ENCODE measurements around the gene DNAJC22.
A peak's percentile ranks its signal among the peaks of the same experiment; 100 is the strongest.
"Not testable (repeated sequence)": the region's sequence is repeated elsewhere in the genome, so short reads cannot be mapped to it uniquely, and the experiment has no call there.

Gene DNAJC22

GRCh38 chr12:49331380-49332222 is 15.1 kb upstream of the DNAJC22 start:
- DNase-seq (ENCODE audit: insufficient read length, low spot score) (no peak), FAIRE-seq (no peak)
- no peak for TF ChIP-seq POLR2A (IDR thresholded peaks at IDR 0.05; ENCODE audit: low read depth, low read length)
- no peak for TF ChIP-seq POU2F2 (IDR thresholded peaks at IDR 0.05; ENCODE audit: low read depth, low read length)
- TF ChIP-seq TAF1 (IDR thresholded peaks at IDR 0.05; ENCODE audit: low read depth, low read length) = no peak
- no peak for TF ChIP-seq SPI1 (IDR thresholded peaks at IDR 0.05; ENCODE audit: low read depth, low read length)
- no peak for TF ChIP-seq POLR2AphosphoS5 (IDR thresholded peaks at IDR 0.05; ENCODE audit: low read depth, low read length)
- TF ChIP-seq PAX5 (IDR thresholded peaks at IDR 0.05; ENCODE audit: insufficient read depth, low read length, severe bottlenecking) = no peak

GRCh38 chr12:49332441-49332861 is 14.2 kb upstream of the DNAJC22 start:
- FAIRE-seq = no peak
- DNase-seq (ENCODE audit: insufficient read length, low spot score) = no peak
- TF ChIP-seq TAF1 (IDR thresholded peaks at IDR 0.05; ENCODE audit: low read depth, low read length) (no peak), POLR2AphosphoS5 (IDR thresholded peaks at IDR 0.05; ENCODE audit: low read depth, low read length) (no peak), POU2F2 (IDR thresholded peaks at IDR 0.05; ENCODE audit: low read depth, low read length) (no peak), POLR2A (IDR thresholded peaks at IDR 0.05; ENCODE audit: low read depth, low read length) (no peak), SPI1 (IDR thresholded peaks at IDR 0.05; ENCODE audit: low read depth, low read length) (no peak)

GRCh38 chr12:49332891-49333371 is 13.8 kb upstream of the DNAJC22 start:
- FAIRE-seq (peak; percentile 60), DNase-seq (ENCODE audit: insufficient read length, low spot score) (no peak)

GRCh38 chr12:49333778-49334177 is 12.9 kb upstream of the DNAJC22 start:
- FAIRE-seq; DNase-seq (ENCODE audit: insufficient read length, low spot score): not testable (repeated sequence)

More at GRCh38 chr12:49332891-49333371, 13.8 kb upstream of the DNAJC22 start:
- TF ChIP-seq SPI1 (IDR thresholded peaks at IDR 0.05; ENCODE audit: low read depth, low read length) (no peak), POLR2AphosphoS5 (IDR thresholded peaks at IDR 0.05; ENCODE audit: low read depth, low read length) (no peak), POLR2A (IDR thresholded peaks at IDR 0.05; ENCODE audit: low read depth, low read length) (no peak)

GRCh38 chr12:49334226-49334625 is 12.5 kb upstream of the DNAJC22 start:
- TF ChIP-seq SPI1 (IDR thresholded peaks at IDR 0.05; ENCODE audit: low read depth, low read length) (no peak), TAF1 (IDR thresholded peaks at IDR 0.05; ENCODE audit: low read depth, low read length) (no peak), POU2F2 (IDR thresholded peaks at IDR 0.05; ENCODE audit: low read depth, low read length) (no peak), PAX5 (IDR thresholded peaks at IDR 0.05; ENCODE audit: insufficient read depth, low read length, severe bottlenecking) (no peak), POLR2A (IDR thresholded peaks at IDR 0.05; ENCODE audit: low read depth, low read length) (no peak), POLR2AphosphoS5 (IDR thresholded peaks at IDR 0.05; ENCODE audit: low read depth, low read length) (no peak)
- DNase-seq (ENCODE audit: insufficient read length, low spot score) (no peak), FAIRE-seq (no peak)

- DNase-seq (ENCODE audit: insufficient read length, low spot score) (no peak), FAIRE-seq (no peak)
- TF ChIP-seq PAX5 (IDR thresholded peaks at IDR 0.05; ENCODE audit: insufficient read depth, low read length, severe bottlenecking) (no peak), POLR2AphosphoS5 (IDR thresholded peaks at IDR 0.05; ENCODE audit: low read depth, low read length) (no peak), POLR2A (IDR thresholded peaks at IDR 0.05; ENCODE audit: low read depth, low read length) (no peak), SPI1 (IDR thresholded peaks at IDR 0.05; ENCODE audit: low read depth, low read length) (no peak), POU2F2 (IDR thresholded peaks at IDR 0.05; ENCODE audit: low read depth, low read length) (no peak), TAF1 (IDR thresholded peaks at IDR 0.05; ENCODE audit: low read depth, low read length) (no peak)
Measured at GRCh38 chr12:49334681-49335080, 12.0 kb upstream of the DNAJC22 start.

GRCh38 chr12:49335118-49335954 is 11.4 kb upstream of the DNAJC22 start:
- FAIRE-seq (no peak), DNase-seq (ENCODE audit: insufficient read length, low spot score) (no peak)
- TF ChIP-seq POLR2A (IDR thresholded peaks at IDR 0.05; ENCODE audit: low read depth, low read length) (no peak), SPI1 (IDR thresholded peaks at IDR 0.05; ENCODE audit: low read depth, low read length) (no peak), PAX5 (IDR thresholded peaks at IDR 0.05; ENCODE audit: insufficient read depth, low read length, severe bottlenecking) (no peak), POU2F2 (IDR thresholded peaks at IDR 0.05; ENCODE audit: low read depth, low read length) (no peak), POLR2AphosphoS5 (IDR thresholded peaks at IDR 0.05; ENCODE audit: low read depth, low read length) (no peak), TAF1 (IDR thresholded peaks at IDR 0.05; ENCODE audit: low read depth, low read length) (no peak)

GRCh38 chr12:49335955-49336644 is 10.6 kb upstream of the DNAJC22 start:
- no peak for DNase-seq (ENCODE audit: insufficient read length, low spot score)
- TF ChIP-seq POU2F2 (IDR thresholded peaks at IDR 0.05; ENCODE audit: low read depth, low read length) = no peak
- TF ChIP-seq SPI1 (IDR thresholded peaks at IDR 0.05; ENCODE audit: low read depth, low read length) = no peak
- TF ChIP-seq TAF1 (IDR thresholded peaks at IDR 0.05; ENCODE audit: low read depth, low read length) = no peak
- no peak for TF ChIP-seq POLR2A (IDR thresholded peaks at IDR 0.05; ENCODE audit: low read depth, low read length)
- TF ChIP-seq PAX5 (IDR thresholded peaks at IDR 0.05; ENCODE audit: insufficient read depth, low read length, severe bottlenecking) = no peak
- TF ChIP-seq POLR2AphosphoS5 (IDR thresholded peaks at IDR 0.05; ENCODE audit: low read depth, low read length) = no peak
- FAIRE-seq = no peak
